NB4 (cell line): Measurements from ENCODE around the gene SCRN1.

Source experiments
- POLR2A ChIP-seq: IDR thresholded peaks from 2 replicates; pipeline ENCODE4 v1.6.1; 2011; ENCODE audit warnings: mild to moderate bottlenecking; ENCODE audit not compliant: insufficient read length; ENCODE audit errors: extremely low read depth
- TF ChIP-seq, protein P1 (sequence below): IDR thresholded peaks from one replicate; pipeline ENCODE4 v1.5.1; 2012; ENCODE audit warnings: low read depth, low read length

DNA sequence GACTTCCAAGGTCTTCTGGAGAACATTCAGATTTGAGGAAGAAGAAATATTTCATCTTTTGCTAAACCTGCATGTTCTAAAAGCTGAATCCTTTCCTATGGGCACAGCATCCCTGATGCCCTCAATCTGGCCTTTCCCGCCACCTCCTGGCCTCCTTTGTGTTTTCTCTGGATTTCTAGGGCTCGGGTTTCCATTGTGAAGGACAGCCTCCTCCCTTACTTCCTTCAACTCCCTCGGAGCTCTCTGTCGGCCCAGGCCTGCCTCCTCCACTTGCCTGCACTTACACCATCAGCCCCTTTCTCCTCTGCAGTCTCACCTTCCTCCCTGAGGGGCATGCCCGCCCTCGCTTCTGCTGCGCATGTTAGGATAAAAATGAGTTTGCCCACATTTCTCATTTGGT, 107.9 kb downstream of the SCRN1 start:
- TF ChIP-seq, protein P1, sequence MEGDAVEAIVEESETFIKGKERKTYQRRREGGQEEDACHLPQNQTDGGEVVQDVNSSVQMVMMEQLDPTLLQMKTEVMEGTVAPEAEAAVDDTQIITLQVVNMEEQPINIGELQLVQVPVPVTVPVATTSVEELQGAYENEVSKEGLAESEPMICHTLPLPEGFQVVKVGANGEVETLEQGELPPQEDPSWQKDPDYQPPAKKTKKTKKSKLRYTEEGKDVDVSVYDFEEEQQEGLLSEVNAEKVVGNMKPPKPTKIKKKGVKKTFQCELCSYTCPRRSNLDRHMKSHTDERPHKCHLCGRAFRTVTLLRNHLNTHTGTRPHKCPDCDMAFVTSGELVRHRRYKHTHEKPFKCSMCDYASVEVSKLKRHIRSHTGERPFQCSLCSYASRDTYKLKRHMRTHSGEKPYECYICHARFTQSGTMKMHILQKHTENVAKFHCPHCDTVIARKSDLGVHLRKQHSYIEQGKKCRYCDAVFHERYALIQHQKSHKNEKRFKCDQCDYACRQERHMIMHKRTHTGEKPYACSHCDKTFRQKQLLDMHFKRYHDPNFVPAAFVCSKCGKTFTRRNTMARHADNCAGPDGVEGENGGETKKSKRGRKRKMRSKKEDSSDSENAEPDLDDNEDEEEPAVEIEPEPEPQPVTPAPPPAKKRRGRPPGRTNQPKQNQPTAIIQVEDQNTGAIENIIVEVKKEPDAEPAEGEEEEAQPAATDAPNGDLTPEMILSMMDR, result no peak
- no peak for TF ChIP-seq POLR2A
